NCI-H187 (cell line): ENCODE measurements around the gene NPLOC4.
A peak's percentile ranks its signal among the peaks of the same experiment; 100 is the strongest.

Source experiments
- DNase-seq, 2 experiments: peaks; one replicate each; lab custom pipeline; 2025; lab: John Stamatoyannopoulos, UW

Gene NPLOC4

DNA sequence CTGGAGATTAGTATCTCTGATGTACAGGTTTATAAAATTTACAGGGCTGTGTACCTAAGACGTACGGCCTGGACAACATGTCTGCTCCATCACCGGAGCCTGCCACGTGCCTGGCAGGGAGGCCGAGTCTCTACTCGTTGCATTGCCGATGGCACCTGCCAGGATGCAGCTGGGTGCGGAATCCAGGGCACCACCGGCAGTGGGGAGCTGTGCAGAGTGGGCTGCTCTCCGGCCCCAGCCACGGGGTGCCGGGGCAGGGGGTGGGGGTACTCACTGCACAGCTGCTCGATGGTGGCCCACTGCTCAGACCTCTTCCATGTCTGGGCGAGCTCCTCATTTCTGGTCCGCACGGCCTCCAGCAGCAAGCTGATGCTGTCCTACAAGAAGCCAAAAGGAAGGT is 71.7 kb downstream of the NPLOC4 start:
- no peak for DNase-seq

DNA sequence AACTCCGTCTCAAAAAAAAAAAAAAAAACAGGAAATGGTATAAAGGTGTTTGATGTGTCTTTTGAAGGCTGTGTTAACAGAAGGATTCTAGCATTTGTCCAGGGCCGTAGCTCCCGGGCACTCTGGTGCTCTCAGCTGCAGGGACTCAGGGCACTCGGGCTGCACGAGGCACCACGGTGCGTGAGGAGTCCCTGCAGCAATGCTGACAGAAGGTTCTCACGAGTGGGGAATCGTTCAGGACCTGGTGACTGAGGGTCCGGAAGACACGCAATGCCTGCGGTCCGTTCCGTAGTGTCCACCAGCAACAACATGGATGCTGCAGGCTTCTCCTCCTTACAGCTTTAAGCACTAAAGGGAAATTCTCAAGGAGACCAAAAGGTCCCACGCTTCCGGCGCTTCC is 72.1 kb downstream of the NPLOC4 start:
- no peak for DNase-seq

DNA sequence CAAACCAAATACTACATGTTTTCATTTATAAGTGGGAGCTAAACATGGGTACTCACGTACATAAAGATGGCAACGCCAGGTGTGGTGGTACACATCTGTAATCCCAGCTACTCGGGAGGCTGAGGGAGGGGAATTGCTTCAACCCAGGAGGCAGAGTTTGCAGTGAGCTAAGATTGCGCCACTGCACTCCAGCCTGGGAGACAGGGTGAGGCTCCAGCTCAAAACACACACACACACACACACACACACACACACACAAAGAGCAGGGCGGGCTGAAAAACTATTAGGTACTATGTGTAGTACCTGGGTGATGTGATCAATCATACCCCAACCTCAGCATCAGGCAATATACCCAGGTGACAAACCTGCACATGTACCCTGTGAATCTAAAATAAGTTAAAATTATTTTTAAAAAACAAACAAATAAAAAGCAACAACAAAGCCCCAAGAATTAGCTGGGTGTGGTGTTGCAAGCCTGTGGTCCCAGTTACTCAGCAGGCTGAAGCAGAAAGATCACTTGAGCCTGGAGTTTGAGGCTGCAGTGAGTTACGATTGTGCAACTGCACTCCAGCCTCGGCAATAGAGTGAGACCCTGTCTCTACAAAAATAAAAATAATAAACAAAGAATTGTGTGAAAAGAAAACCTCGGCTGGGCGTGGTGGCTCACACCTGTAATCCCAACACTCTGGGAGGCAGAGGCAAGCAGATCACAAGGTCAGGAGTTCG is 72.9 kb downstream of the NPLOC4 start:
- DNase-seq: no peak

DNA sequence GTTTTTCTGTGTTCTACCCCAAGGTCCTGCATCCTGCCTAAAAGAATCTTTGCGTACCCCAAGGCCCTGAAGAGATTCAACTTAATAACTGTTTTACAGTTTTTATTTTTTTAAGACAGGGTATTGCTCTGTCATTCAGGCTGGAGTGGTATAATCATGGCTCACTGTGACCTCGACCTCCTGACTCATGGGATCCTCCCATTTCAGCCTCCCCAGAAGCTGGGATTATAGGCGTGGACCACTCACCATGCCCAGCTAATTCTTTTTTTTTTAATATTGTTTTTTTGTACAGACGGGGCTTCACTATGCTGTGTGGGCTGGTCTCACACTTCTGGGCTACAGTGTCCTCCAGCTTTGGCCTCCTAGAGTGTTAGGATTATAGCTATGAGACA is 75.4 kb downstream of the NPLOC4 start:
- no peak for DNase-seq

DNA sequence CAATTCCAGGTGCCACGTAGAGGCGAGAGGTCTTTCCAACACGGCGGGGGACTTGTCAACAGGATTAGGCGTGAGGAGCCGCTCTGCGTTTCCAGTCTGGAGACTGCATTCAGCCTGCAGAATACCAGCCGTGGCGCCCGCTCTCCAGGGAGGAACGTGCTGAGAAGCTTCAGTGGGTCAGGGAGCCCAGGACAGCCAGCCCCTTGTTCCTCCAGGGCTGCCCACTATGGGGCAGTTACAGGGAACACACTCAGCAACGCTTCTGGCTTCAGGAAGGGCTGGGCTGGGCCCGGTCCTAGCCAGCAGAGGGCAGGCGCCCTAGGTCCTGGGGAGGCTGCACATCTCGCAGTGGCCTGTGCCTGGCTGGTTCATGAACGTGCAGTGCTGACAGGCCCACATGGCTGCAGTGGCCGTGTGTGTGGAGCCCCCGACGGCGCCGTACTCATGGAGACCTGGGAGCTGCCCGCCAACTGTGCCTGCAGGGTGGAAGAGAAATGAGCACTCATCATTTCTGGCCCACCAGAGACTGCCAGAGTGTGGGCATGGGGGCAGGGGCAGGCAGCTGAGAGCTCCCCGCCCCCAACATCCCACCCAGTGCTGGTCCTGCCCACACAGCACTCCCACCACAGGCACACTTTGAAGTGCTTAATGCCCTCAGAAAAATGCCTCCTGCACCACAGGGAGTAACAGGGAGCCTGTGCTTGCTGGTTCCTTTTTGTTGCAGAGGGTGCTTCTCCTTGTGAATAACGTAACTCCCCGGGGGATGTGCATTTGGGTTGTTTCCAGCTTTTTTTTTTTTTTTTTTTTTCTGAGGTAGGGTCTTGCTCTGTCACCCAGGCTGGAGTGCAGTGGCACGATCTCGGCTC is 77.7 kb downstream of the NPLOC4 start:
- no peak for DNase-seq

DNA sequence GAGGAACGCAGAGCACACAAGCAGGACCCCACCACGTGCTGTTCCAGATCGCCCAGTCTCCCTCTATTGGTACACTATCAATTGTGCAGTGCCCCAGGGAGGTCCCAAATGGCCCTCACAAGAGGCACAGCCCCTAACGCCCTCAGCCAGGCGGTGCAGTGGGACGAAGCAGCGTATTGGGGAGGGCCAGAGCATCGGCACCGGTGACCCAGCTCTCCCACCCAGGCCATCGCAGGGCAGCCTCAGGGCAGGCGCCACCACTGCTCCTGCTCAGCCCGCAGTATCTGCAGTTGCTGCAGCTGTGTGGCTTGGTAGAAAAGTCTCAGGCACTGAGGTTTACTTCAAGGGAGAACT is 78.8 kb downstream of the NPLOC4 start:
- DNase-seq: no peak

DNA sequence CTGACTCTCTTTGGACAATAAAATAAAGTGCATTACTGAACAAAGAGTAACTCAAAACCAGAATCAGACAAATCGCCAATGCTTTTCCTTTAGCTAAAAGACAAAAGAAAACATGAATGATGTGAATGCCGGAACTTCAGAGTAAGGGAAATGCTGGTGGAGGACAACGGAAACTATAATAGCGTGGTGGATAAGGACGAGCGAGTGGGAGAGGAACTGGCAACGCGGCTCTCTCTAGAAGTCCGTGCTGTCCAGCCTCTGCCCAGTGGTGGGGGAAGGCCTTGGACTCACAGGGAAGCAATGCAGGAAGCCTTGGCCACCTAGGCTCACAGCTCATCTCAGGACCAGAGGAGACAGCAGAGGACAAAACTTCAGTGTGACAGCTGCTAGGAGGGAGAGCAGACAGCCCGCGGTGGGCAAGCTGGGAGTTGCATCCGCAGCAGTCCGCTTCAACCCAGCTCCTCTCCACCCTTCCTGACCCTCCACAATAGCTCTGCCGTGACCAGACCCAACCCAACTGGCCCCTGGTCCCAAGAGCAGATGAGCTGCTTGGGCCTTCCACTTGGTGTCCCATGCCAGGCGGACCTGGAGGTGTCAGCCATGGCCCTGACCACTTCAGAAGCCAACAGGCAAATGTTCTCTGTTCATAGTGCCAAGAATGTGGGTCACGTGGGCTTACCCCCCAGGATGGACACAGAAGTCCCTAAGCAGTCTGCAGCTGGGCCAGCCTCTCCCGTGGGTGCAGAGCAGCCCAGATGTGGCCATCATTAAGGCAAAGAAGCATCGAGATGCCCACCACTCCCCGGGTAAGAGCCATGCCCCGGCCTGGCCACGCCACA is 79.4 kb downstream of the NPLOC4 start:
- no peak for DNase-seq

DNA sequence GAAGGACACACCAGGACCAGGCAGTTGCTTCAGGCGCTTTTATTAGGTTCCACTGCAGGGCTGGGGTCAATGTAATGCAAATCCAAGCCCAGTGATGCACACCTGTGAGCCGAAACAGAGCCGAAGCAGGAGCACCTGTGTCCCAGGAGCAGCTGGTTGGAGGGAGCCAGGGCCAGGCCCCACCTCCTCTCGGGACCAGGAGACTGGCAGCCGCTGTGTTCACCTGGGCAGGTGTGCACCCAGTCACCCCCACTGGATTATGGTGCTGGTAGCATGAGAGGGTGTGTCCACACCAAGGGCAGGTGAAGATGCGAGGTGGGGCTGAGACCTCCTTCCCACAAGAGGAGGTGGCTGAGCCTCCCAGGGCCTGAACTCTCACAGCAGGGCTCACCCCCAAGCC is 80.0 kb downstream of the NPLOC4 start:
- peak; percentile 19 to 21 for DNase-seq

DNA sequence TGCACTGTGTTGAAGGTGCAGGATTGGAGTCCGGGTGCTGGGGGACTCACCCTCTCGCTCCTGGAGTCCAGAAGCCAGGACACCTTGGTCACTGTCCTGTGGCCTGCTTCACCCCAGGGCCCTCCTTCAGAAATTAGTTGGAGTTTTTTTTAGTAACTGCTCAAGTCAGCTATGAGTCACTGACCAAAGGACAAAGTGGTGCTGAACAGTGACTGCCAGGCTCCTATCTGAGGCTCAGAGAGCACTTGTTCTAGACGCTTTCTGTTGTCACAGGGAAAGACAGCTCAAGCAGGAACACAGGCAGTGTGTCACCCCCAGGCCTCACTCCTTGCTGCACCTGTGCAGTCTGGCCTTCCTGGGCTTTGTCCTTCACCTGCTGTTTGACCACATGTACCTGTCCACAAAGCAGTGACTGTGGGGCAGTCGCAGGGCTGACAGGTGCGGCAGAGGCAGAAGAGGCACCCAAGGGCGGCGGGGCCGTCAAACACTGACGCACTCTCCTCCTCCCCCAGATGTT is 80.7 kb downstream of the NPLOC4 start:
- peak in 1 of 2 experiments; percentile 19 for DNase-seq

DNA sequence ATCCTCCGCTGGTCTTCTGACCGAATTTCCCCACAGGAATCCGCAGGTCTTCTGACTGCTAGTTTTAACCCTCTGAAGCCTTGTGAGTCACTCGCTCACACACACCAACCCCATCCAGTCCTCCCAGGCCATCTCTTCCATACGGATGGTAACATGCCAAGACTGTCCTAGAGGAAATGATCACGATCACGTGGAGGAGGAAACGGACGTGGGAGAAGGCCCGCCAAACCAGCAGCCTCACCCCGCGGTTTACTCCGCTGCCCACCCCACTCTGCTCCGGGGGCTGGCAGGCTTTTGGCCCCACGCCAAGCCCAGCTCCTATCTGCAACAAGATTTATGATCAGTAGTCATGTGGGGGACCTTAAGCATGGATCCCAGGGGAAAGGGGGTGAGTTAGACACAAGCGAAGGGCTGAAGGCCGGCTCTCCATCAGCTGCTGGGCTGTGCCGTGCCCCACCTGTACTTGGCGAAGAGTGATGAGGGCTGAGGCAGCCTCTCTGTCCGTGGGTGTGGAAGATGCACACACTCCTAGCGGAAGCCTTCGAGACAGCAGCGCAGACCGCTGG is 83.2 kb downstream of the NPLOC4 start:
- peak; percentile 14 to 46 for DNase-seq

DNA sequence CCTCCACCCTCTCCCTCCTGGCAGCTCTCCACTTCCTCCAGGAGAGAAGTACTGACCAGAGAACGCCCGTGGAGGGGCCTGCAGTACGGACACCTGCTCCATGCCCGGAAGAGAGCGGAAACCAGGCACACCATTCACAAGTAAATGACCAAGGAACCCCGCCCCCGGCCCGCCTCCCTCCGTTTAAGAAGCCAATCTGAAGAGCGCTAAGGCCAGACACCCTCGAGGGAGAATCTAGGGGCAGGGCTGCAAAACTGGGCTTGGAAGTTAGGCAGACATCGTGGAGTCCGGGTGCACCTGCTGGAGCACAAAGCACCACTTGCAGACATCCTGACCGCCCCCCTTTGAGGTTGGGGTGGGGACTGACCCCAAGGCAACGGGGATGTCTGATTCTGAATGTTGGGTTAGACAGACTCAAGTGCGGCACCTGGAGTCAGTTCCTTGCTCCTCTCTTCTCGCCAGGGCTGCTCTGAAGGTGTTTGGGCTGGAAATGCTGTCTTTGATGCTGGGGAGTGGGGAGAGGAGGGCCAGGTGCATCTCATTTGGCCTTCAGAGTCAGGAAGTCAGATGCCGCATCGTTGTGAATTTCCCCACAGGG is 83.8 kb downstream of the NPLOC4 start:
- DNase-seq: peak; percentile 70 to 78

DNA sequence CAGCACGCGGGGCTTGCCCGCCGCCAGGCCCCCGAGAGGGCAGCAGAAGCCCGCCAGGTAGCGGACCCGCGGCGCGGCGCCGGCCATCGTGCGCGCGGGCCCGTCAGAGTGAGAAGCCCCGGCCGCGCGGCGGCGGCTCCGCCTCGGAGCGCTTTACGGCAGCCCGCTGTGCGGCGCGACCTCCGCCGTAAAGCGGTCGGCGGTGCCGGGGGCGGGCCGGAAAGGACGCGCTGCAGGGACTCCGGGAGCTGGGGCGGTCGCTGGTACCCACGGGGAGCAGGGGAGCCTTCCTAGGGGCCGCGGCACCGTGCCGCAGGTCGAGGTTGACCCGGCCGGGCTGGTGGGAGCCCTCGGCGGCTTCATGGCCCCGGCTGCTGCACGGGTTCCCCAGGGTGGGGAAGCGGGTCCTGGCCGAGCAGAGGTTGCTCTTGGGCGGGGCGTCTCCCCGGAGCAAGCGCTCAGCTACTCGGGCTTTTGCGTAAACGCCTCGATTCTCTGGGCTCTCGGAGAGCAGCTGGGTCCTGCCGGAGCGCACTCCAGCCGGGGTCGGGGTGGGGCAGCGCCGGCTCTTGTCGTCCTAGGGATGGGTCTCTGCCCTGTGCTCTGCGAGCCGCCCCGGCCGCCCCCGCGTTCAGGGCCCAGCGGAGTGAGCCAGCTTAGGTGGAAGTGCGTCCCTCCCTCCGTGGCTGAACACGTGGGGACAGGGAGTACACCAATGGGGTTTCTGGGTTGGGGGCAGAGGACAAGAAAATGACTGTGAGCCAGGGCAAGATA is 84.5 kb downstream of the NPLOC4 start, which contains the start of gene FAAP100:
FAAP100 (minus strand) TSS at position 110 of the 774 bp plus-strand sequence; CDS start at position 87, 23 bp downstream.
- peak; percentile 55 to 72 for DNase-seq

DNA sequence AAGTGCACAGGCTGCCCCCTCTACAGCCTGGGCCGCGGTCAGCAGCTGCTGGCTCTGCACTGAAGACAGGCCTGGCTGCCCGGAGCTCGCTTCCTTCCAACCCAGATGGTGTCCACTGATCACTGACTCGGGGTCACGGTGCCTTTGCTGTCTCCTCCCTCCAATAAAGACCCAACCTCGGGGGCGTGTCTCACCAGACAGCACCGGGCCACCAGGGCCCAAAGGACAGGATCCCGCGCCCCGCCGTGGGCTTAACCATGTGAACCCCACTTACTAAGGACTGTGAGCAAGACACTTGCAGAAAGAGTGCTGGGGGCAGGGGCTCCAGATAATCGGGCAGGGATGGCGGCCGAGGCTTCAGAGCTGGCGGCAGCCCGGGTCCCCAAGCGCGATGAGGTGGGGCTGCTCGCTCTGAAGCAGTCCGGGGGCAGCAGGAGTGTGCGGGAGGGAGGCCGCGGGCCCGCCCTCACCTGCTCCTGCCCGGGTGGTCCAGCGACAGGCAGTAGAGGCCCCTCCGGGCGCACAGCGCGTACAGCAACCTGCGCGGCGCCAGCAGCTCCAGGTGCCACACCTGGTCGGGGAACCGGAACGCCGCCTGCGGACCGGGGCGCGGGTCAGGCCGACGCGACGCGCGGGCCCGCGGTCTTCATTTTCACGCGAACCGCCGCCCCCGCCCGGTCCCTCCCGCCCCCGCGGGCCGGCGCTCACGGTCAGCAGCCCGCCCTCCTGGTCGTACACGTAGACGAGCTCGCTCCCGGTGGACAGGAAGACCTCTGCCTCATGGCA is 85.3 kb downstream of the NPLOC4 start:
- no peak for DNase-seq

DNA sequence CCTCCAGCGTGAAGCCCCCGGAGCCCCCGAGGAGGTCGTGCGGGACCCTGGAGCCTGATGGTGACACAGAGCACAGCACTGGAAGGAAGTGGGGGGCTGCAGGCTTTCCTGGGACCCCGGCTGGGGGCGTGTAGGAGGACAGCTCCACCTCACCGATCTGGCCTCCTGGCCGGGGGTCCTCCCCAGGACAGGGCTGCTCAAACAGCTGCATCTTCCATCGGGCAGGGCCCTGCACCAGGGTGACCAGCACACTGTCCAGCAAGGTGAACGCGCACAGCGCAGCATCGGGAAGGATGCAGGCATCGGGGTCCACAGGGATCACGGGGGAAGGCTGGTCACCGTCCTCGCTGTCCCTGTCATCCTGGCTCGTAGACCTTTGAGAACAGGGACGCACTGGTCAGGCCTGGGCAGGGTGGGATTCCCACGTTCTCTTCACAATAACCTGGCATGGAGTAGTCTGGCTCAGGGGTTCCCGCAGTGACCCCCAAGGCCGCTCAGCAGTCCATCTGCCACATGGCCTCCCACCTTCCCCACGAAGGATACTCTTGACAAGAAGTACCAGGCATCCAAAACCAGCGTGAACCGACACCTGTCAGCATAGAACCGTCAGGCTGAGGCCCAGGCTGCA is 86.0 kb downstream of the NPLOC4 start:
- DNase-seq: no peak

DNA sequence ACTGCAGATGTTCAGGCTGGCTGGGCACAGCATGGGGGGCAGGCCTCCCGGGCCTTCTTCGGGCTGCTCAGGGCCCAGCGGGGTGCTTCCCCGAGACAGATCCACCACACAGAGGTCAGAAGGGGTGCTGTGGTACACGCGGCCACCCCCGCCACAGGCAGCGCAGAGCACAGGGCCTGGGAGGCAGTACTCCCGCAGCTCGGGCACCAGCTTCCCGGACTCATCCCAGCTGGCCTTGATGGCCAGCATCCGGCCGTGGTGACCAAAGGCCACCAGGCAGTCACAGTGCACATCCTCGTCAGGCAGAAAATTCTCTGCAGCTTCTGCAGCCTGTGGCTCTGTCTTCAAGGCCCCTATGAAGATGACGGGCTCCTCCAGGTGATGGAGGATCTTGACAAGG is 86.6 kb downstream of the NPLOC4 start:
- no peak for DNase-seq

DNA sequence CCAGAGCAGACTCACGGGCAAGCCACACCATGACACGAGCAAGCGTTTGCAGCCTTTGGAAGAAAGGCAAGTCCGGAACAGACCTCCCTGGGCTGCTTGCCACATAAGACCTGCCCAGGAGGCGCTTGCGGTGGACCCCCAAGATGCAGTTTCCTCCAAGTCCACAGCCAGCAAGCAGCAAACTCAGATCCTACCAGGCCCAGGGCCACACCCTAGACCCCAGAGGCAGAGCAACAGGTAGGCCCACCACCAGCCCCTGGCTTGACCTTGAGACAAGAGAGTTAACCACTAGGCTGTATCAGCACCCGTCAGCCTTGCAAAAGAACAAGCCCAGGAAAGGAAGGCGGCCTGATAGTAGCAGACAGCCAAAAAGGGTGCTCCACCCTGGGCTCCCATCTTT is 87.1 kb downstream of the NPLOC4 start:
- DNase-seq: no peak

DNA sequence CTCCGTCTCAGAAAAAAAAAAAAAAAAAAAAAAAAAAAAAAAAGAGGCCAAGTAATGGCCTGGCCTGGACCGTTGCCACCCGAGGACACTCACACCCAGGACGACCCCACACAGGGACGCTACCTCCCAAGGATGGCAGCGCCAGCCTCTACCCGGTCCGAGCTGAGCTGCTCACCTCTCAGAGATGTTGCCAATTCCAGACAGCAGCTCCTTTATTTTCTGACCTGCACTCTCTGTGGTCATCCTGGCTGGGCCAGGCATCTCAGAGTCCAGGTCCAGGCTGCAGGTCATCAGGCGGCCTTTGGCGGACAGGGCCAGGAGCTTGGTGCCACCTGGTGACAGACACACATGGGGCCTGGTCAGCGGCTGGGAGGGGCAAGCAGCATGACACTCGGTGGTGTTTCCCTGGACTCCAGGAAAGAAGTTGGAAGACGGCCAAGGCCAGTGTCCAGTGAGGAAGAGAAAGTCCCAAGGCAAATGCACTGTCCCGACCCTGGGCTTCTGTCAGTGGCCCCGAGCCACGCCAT is 87.8 kb downstream of the NPLOC4 start:
- no peak for DNase-seq

DNA sequence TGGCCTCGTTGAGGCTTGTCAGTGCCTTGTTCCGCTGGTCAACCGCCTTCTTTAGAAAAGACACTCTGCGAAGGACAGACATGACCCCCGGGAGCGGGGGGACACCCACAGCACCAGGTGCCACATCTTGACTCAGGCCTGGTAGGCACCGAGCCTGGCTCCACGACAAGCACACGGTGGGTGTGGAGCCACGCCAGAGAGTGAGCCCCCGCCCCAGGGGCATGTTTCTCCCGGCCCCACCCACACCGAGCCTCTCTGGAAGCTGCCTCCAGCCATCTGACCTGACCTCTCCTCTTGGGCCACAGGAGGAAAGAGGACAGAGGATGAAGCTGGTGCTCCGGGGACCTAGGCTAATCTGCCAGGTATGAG is 89.3 kb downstream of the NPLOC4 start:
- DNase-seq: no peak
